GM18951 (cell line): ENCODE data around the gene AP2A2.
"Not testable (repeated sequence)": the region's sequence is repeated elsewhere in the genome, so short reads cannot be mapped to it uniquely, and the experiment has no call there.

ENCODE experiments used
- POLR2A ChIP-seq: IDR thresholded peaks from 4 replicates; pipeline ENCODE4 v1.6.1; 2011; ENCODE audit warnings: mild to moderate bottlenecking; ENCODE audit not compliant: insufficient read length, insufficient read depth; ENCODE audit errors: extremely low read depth
- in situ Hi-C: fragments of 300-500 bp; cut with MboI; formaldehyde crosslinking; loops from one replicate; pipeline ENCODE4 v1.12.0; 2022; ENCODE audit warnings: low sequenced_read_pairs, mixed read lengths, inconsistent platforms; ENCODE audit not compliant: unreplicated experiment

The AP2A2 gene

GRCh38 chr11:955154-956063 lies 29.7 kb downstream of the AP2A2 start:
- TF ChIP-seq POLR2A: no peak
- in situ Hi-C loops: no loop called here

- in situ Hi-C loops: no loop called here
- no peak for TF ChIP-seq POLR2A
These were observed 31.7 kb downstream of the AP2A2 start for GRCh38 chr11:957212-957920.

GRCh38 chr11:958101-958500 lies 32.4 kb downstream of the AP2A2 start:
- in situ Hi-C loops: no loop called here
- TF ChIP-seq POLR2A: no peak

- in situ Hi-C loops: no loop called here
- TF ChIP-seq POLR2A: no peak
These were observed 33.4 kb downstream of the AP2A2 start for GRCh38 chr11:959027-959426.

DNA sequence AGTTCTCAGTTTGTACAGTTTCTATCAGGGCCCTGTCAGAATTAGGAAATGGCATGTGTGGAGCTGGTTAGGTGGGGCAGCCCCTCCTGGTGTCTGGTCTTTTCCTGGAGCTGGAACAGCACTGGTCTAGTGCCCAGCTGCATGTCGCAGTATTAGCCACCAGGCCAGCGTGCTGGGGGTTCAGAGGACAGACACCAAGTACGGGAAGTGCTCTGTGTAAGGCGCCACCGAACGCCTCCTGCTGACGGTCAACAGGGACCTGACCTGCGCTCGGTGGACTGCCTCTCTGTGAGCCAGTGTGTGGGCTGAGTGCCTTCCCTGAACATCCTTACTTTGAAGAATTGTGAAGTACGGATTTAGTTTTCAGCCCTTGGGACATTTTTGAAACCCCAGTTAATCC lies 33.9 kb downstream of the AP2A2 start:
- in situ Hi-C loops: no loop called here
- no peak for TF ChIP-seq POLR2A

DNA sequence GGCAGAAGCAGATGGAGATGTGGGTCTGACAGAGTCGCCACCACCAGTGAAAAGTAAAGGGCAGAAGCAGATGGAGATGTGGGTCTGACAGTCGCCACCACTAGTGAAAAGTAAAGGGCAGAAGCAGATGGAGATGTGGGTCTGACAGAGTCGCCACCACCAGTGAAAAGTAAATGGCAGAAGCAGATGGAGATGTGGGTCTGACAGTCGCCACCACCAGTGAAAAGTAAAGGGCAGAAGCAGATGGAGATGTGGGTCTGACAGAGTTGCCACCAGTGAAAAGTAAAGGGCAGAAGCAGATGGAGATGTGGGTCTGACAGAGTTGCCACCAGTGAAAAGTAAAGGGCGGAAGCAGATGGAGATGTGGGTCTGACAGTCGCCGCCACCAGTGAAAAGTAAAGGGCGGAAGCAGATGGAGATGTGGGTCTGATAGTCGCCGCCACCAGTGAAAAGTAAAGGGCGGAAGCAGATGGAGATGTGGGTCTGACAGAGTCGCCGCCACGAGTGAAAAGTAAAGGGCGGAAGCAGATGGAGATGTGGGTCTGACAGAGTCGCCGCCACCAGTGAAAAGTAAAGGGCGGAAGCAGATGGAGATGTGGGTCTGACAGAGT lies 35.7 kb downstream of the AP2A2 start:
- in situ Hi-C loops: not testable (repeated sequence)

DNA sequence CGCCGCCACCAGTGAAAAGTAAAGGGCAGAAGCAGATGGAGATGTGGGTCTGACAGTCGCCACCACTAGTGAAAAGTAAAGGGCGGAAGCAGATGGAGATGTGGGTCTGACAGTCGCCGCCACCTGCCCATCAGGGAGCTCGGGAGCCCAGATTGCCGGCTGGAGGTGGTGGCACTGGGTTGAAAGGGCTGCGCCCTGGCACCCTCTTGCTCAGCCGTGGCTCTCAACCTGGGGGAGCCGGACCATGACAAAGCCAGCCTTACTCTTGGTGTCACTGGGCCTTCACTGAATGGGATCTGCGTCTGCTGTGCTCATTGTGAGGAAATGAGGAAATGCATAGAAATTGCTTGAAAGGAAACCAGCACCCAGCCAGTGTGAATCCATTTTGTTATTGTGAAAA lies 36.3 kb downstream of the AP2A2 start:
- in situ Hi-C loops: no loop called here
- TF ChIP-seq POLR2A: no peak

DNA sequence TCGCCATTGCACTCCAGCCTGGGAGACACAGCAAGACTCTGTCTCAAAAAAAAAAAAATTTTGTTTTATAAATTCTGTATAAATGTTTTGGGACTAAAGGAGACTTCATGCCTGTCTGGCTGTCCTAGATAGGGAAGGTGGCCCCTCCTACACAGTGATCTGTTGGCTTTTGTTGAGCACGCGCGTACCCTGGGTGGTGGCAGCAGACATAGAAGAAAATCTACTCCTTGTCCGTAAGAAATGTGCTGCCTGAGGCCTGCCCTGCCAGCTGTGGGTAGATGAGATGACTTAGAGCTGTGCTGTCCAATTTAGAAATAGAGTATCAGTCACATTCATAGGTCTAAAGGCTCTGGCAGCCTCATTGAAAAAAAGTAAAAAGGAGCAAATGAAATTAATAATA lies 37.0 kb downstream of the AP2A2 start:
- TF ChIP-seq POLR2A: no peak
- in situ Hi-C loops: no loop called here

DNA sequence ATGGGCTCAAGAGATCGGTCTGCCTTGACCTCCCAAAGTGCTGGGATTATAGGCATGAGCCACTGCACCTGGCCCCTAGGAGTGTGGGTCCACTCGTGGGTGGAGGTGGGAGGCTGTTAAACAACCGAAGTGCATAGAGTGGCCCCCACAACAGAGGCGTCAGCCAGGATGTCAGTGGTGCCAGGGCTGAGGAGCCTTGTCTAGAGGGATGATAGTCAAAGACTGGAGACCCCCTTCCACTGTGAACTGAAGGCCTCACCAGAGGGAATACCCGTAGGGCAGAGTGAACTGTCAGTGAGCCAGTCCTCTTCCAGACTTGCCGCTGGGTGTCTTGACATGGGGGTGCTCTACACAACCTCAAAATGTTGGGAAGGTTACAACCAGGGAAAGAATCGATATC lies 38.2 kb downstream of the AP2A2 start:
- no peak for TF ChIP-seq POLR2A
- in situ Hi-C loops: no loop called here

DNA sequence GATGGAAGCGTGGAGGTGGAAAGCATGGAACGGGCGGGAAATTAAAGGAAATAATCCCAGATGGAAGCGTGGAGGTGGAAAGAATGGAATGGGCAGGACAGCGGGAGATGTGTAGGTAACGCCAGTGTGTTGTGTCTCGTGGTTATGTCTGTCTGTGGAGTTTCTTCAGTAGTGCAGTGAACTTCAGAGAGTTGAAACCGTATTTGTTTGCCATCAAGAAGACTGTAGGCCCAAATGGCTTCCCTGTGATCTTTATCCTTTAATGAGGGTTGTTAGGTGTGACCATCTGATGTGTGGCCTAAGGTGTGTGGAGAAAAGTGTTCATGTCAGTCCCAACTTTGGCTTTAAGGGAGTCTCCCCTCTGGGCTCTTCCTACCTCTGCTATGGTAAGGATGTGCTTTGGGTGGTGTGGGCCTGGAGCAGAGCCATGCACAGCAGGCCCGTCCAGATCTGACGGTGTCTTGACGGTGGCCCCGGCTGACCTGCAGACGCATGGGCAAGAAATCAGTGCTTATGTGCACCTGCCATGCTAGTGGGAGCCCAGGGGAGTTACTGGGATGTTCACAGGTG lies 39.6 kb downstream of the AP2A2 start:
- in situ Hi-C loops: no loop called here
- no peak for TF ChIP-seq POLR2A

GRCh38 chr11:967995-968751 lies 42.5 kb downstream of the AP2A2 start:
- in situ Hi-C loops: no loop called here
- no peak for TF ChIP-seq POLR2A

GRCh38 chr11:968822-969221 lies 43.2 kb downstream of the AP2A2 start:
- TF ChIP-seq POLR2A: no peak
- in situ Hi-C loops: no loop called here
